ENCODE results near the gene HDAC1.

The HDAC1 gene

DNA sequence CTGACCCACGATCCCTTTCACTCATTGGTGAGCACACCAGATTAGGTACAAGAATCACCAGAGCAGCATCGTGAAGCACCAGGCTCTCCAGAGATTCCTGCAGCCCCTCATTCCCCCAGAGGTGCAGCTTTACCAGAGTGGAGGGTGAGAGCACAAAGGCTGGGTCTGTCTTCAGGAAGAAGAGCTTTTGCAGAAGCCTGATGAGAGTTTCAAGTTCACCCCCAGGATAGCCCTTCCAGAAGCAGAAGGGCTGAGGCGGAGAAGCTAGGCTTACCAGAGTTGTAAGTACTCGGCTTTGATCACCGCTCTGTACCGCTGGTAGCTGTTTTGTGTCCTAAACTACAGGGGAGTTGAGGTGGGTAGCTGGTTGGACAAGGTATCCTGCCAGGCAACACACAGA, 73.6 kb downstream of the HDAC1 start:
- no peak for DNase-seq (ENCODE audit: low read depth in 2 of 2, low spot score in 1 of 2)

GRCh38 chr1:32367912-32368635, 76.2 kb downstream of the HDAC1 start:
- DNase-seq (ENCODE audit: low read depth in 2 of 2, low spot score in 1 of 2): no peak

- no peak for DNase-seq (ENCODE audit: low read depth in 2 of 2, low spot score in 1 of 2)
Observed at GRCh38 chr1:32372149-32372756, 80.4 kb downstream of the HDAC1 start.

- no peak for DNase-seq (ENCODE audit: low read depth in 2 of 2, low spot score in 1 of 2)
Observed at GRCh38 chr1:32373996-32374592, 82.2 kb downstream of the HDAC1 start.

- DNase-seq (ENCODE audit: low read depth in 2 of 2, low spot score in 1 of 2): no peak
Observed at GRCh38 chr1:32376199-32376598, 84.3 kb downstream of the HDAC1 start.

GRCh38 chr1:32377541-32378220, 85.8 kb downstream of the HDAC1 start:
- DNase-seq (ENCODE audit: low read depth in 2 of 2, low spot score in 1 of 2): no peak

DNA sequence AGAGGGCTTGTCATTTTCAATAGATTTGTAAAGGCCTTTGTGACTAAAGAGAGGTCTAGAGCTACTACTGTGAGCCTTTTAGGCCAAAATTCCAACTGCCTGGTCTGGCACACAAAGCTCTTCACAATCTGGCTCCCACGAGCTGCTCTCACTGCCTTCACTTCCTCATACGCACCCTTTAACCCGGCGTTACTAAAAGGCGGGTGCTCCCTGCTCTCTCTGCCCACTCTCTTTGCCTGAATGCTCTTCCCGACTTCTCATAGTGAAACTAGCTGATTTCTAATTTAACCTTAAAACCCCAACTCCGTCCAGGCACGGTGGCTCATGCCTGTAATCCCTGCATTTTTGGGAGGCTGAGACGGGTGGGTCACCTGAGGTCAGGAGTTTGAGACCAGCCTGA, 88.2 kb downstream of the HDAC1 start:
- no peak for DNase-seq (ENCODE audit: low read depth in 2 of 2, low spot score in 1 of 2)

Measured in stimulated activated CD8-positive, alpha-beta memory T cell treated with anti-CD3 and anti-CD28 coated beads, Interleukin-4, amount 100 ng/mL, for 1 hour (primary cell).